Ishikawa (cell line): ENCODE results near the gene BIN1.

Experiments used
- CEBPB ChIP-seq: IDR thresholded peaks from 2 replicates; pipeline ENCODE4 v1.6.1; 2012
- CREB1 ChIP-seq: IDR thresholded peaks from 2 replicates; pipeline ENCODE4 v1.6.1; 2012; ENCODE audit warnings: low read depth
- EGR1 ChIP-seq: IDR thresholded peaks from 2 replicates; pipeline ENCODE4 v1.6.1; 2012
- EP300 ChIP-seq: IDR thresholded peaks from 2 replicates; pipeline ENCODE4 v1.6.1; 2012; ENCODE audit warnings: borderline replicate concordance
- FOXM1 ChIP-seq: IDR thresholded peaks from 2 replicates; pipeline ENCODE4 v1.6.1; 2012; ENCODE audit warnings: low read depth, borderline replicate concordance
- MAX ChIP-seq: IDR thresholded peaks from 2 replicates; pipeline ENCODE4 v1.6.1; 2012
- NFIC ChIP-seq: IDR thresholded peaks from 2 replicates; pipeline ENCODE4 v1.6.1; 2012
- RAD21 ChIP-seq: IDR thresholded peaks from 2 replicates; pipeline ENCODE4 v1.6.1; 2012; ENCODE audit warnings: low read depth
- REST ChIP-seq: IDR thresholded peaks from 2 replicates; pipeline ENCODE4 v1.6.1; 2012; ENCODE audit warnings: low read depth, mild to moderate bottlenecking
- TAF1 ChIP-seq: IDR thresholded peaks from 2 replicates; pipeline ENCODE4 v1.6.1; 2012; ENCODE audit warnings: low read depth, mild to moderate bottlenecking
- TCF12 ChIP-seq: IDR thresholded peaks from 2 replicates; pipeline ENCODE4 v1.6.1; 2012; ENCODE audit warnings: low read depth
- TEAD4 ChIP-seq: IDR thresholded peaks from 2 replicates; pipeline ENCODE4 v1.6.1; 2012
- YY1 ChIP-seq: IDR thresholded peaks from 2 replicates; pipeline ENCODE4 v1.6.1; 2012; ENCODE audit warnings: low read depth
- ZBTB7A ChIP-seq: IDR thresholded peaks from 2 replicates; pipeline ENCODE4 v1.6.1; 2012; ENCODE audit warnings: low read depth
- TF ChIP-seq, protein P1 (sequence below): IDR thresholded peaks from 2 replicates; pipeline ENCODE4 v1.6.1; 2012

Gene BIN1

DNA sequence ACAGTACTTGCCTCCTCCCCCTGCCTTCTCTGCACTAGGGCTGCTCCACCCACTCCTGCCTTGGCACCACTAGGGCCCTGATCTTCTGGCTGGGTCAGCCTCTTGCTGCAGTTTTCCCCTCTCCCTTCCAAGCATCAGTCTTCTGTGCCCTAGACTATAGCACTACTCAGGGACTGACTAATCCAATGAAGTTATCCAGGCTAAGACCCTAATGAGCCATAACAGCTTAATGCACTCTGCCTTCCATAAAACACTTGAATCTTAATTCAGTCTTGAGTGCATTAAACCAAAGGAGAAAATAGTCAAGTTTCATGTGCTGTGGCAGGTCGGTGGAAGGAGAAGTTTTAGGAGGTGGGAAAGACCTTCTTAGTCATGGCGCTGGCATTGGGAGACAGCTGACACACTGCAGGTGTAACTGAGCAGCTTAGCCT lies 95.7 kb downstream of the BIN1 start:
- TF ChIP-seq YY1, result no peak
- TF ChIP-seq CREB1, result no peak
- TF ChIP-seq NFIC, result no peak
- TF ChIP-seq, protein P1, sequence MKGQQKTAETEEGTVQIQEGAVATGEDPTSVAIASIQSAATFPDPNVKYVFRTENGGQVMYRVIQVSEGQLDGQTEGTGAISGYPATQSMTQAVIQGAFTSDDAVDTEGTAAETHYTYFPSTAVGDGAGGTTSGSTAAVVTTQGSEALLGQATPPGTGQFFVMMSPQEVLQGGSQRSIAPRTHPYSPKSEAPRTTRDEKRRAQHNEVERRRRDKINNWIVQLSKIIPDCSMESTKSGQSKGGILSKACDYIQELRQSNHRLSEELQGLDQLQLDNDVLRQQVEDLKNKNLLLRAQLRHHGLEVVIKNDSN, result no peak
- TF ChIP-seq CEBPB, result no peak

DNA sequence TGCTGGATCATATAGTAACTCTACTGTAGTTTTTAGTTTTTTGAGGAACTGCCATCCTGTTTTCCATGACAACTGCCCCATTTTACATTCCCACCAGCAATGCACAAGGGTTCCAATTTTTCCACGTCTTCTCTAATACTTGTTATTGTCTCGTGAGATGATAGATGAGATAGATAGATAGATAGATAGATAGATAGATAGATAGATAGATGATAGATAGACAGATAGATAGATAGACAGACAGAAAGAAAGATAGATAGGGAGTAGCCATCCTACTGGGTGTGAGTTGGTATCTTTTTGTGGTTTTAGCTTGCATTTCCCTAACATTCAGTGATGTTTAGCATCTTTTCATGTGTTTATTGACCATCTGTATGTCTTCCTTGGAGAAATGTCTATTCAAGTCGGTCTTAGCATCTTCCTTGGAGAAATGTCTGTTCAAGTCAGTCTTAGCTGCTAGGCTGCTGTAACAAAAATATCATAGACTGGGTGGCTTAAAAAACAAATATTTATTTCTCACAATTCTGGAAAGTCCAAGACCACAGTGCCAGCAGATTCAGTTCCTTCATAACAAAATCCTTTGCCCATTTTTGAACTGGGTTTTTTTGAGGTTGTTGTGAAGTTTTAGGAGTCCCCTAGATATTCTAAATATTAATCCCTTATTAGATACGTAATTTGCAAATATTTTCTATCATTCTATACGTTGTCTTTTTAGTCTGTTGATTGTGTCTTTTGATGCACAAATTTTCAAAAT lies 98.5 kb downstream of the BIN1 start:
- TF ChIP-seq CREB1 (no peak), MAX (no peak), ZBTB7A (no peak), CEBPB (no peak)

DNA sequence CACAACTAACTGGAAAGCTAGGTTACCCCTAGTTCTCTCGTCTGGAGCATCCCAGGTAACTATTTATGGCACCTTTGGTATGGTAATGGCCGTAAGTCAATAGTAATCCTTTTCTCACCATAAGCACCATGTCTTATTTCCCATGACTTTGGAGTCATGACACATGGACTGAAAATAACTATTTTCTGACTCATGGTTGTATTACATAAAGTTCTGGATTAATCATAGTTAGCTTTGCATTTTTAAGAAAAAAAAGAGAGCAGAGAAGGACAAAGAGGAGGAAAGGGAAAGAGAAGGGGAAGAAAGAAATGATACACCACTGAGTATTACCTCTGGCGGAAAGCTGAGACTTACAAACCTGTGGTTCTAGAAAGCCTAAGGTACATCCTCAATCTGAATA lies 99.3 kb downstream of the BIN1 start:
- no peak for TF ChIP-seq NFIC
- no peak for TF ChIP-seq YY1
- no peak for TF ChIP-seq EP300
- TF ChIP-seq RAD21, result no peak
- no peak for TF ChIP-seq TCF12
- no peak for TF ChIP-seq CREB1
- no peak for TF ChIP-seq FOXM1
- no peak for TF ChIP-seq TEAD4
- TF ChIP-seq EGR1, result no peak
- TF ChIP-seq, protein P1, result no peak
- TF ChIP-seq TAF1, result no peak
- TF ChIP-seq ZBTB7A, result no peak
- TF ChIP-seq MAX, result no peak
- no peak for TF ChIP-seq CEBPB
- no peak for TF ChIP-seq REST

GRCh38 chr2:127006962-127007361 lies 100.0 kb downstream of the BIN1 start:
- no peak for TF ChIP-seq ZBTB7A
- no peak for TF ChIP-seq EP300
- TF ChIP-seq EGR1, result no peak
- TF ChIP-seq TAF1, result no peak
- TF ChIP-seq, protein P1, result no peak
- no peak for TF ChIP-seq NFIC
- TF ChIP-seq TCF12, result no peak
- no peak for TF ChIP-seq TEAD4
- TF ChIP-seq CEBPB, result no peak
- TF ChIP-seq YY1, result no peak
- TF ChIP-seq REST, result no peak
- TF ChIP-seq RAD21, result no peak
- no peak for TF ChIP-seq MAX
- TF ChIP-seq CREB1, result no peak
- TF ChIP-seq FOXM1, result no peak

- no peak for TF ChIP-seq EP300
- TF ChIP-seq YY1, result no peak
- TF ChIP-seq TAF1, result no peak
- no peak for TF ChIP-seq FOXM1
Measured at GRCh38 chr2:127004893-127005600, 101.9 kb downstream of the BIN1 start.
